ENCODE results near the gene AHSG.
A peak's percentile ranks its signal among the peaks of the same experiment; 100 is the strongest.
"Not testable (repeated sequence)": the region's sequence is repeated elsewhere in the genome, so short reads cannot be mapped to it uniquely, and the experiment has no call there.

The AHSG gene

GRCh38 chr3:186612721-186613636, at the start of gene AHSG:
Gene AHSG, plus strand, starts transcription at chr3:186613060. Its CDS starts 82 bp downstream, at chr3:186613142.
- no peak for DNase-seq

DNA sequence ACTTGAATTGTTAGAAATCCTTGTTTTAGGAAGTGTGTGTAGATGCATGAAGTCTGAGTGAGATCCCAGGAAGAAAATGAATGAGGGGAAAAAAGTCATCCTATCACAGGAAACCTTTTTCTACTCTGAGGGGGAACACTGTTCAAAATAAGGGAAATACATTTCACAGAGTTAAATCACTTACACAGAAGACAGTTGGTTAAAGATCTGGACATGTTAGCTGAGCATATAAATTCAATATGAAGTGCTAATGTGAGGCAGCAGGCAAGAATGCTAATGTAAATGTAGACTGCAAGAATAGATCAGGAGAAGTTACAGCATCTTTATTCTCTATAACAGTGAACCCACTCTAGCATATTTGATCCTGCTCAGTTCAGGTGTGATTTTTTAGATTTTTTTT, 48.3 kb upstream of the AHSG start:
- no peak for DNase-seq

DNA sequence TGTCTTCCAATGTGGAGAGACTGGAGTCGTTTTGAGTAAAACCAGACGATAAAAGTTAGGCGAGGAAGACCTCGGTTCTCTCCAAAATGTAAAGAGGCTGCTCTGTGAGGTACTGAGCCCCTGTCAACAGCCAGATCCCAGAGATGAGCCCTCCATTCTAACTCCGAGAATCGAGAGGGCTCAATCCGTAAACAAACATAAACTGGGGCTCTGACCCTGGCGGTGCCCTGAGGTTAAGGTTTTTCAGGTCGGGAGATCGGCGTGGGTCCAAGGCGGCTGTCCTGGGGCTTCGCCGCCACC, 46.1 kb upstream of the AHSG start:
- peak in 1 of 56 donors; percentile 30 for DNase-seq

DNA sequence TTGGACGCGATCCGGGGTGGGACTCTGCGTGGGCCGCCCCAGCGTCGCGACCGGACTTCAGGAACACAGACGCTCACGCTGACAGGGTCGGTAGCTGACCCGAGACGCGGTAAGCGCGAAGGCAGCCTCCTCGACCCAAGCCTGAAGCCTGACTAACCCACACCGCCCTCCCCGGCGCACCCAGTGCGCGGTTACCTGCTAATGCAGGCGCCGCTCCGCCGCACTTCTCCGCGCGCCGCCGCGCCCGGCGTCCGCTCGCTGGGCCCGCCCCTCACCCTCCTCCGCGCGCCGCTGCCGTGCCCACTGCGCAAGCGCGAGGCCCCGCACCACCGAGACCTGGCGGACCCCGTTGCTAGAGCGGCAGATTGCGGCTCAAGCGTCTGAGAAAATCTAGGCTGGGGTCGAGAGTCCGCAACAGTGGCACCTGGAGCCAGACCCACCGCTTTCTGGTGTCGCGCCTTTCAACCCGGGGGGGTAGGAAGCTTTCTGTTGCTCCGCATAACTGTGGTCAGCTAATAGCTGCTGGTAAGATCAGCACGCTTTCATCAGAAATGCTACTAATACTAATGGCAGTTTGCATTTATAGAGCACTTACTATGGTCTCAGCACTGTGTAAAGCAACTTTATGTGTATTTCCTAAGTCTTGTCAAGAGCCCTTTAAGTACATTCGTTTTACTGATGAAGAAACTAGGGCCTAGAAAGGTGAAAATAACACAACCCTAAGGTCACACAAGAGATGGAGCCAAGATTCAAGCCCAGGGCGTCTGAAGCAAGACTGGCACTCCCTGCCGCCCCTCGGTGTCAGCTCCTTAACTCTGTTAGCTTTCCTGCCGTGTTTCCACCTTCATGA, 45.6 kb upstream of the AHSG start, which contains the start of gene TBCCD1:
TBCCD1 (minus strand) TSS at position 268 of the 850 bp plus-strand sequence. CDS start 3,010 bp downstream, outside the sequence.
- DNase-seq: peak; percentile 26 to 95 (median 86)

DNA sequence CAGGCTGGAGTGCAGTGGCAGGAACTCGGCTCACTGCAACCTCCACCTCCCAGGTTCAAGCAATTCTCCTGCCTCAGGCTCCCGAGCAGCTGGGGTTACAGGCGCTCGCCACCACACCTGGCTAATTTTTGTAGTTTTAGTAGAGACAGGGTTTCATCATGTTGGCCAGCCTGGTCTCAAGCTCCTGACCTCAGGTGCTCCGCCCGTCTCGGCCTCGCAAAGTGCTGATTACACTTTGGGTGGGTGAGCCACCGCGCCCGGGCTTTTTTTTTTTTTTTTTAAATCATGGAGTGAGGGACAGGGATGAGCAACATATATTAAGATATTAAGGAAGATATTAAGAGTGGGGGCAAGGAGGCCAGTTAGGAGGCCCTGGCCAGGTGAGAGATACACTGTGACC, 43.5 kb upstream of the AHSG start:
- DNase-seq: not testable (repeated sequence)

DNA sequence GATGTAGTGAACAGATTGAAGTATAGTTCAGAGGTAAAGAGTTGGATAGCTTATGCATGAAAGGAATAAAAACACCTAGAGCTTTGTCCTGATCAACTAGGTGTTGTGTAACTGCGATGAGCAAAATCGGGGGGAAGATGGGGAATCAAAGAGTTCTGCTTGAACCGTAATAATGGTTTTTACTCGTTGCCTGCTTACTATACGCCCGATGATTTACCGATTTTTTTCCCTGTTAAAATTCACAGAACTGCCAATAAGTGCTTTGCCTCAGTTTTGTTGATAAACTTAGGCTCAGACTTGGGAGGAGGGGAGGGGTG, 43.1 kb upstream of the AHSG start:
- DNase-seq: no peak

GRCh38 chr3:186570096-186570940, 42.5 kb upstream of the AHSG start, which contains the start of gene DNAJB11:
Gene DNAJB11, plus strand, starts transcription at chr3:186570720. Its CDS starts 178 bp downstream, at chr3:186570898.
- peak; percentile 78 to 100 (median 99) for DNase-seq

DNA sequence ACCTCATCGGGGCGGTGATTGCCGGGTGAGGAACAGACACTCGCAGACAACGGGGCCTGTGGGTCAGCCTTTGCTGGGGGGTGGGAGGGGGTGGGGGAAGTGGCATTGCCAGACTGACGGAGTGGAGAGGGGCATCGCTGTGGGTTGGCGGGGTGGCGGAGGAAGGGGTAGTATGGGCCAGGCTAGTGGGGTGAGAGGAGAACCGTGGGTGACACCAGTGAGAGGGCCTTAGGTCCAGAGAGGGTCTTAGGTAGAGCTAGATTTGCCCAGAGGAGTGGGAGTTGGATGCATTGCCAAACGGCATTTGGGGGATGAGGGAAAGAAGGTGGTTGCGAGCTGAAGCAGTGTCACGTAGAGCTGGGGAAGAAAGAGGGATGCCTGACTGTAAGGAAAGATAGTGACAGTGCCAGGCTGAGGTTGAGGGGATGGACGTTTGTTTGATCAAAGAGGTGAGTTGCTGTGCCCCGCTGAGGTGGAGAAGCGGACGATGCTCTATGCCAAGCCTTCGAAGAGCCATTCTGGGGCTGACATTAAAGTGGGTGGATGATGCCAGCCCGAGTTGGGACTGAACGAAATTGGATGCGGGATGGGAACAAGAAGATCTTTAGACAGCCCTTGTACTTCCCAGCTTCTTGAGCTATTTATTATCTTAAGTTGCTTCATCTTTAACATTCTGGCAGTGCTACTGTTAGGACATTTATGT, 41.8 kb upstream of the AHSG start:
- peak in 2 of 56 donors; percentile 35 to 46 for DNase-seq

DNA sequence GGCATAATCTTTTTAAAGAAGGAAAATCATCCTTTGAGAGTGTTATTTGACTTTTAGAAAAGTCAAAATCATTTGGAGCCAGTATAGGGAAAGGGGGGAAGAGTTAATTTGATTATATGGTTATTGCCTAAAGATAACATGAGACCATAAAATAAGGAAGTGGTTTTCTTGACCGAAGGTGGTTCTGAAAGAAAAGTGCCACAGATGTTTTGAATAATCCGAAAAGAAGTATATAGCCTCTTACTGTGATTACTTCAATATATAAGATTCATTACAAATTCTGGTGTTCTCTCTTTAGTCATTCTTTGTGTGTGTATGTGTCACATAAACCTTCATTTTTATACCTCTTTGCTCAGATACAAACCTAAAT, 41.2 kb upstream of the AHSG start:
- no peak for DNase-seq

DNA sequence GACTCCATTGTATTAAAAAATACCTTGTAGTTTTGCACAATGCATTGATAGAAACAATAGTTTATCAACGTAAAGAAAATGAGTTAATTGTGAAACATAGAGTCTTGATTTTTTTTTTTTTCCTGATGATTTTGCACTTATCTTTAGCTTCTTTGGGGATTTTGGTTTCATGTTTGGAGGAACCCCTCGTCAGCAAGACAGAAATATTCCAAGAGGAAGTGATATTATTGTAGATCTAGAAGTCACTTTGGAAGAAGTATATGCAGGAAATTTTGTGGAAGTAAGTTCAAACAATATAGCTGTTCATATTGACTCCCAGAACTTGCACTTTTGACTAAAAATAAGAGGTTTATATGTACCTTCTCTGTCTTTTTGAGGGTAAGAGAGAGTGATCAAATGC, 35.3 kb upstream of the AHSG start:
- no peak for DNase-seq

DNA sequence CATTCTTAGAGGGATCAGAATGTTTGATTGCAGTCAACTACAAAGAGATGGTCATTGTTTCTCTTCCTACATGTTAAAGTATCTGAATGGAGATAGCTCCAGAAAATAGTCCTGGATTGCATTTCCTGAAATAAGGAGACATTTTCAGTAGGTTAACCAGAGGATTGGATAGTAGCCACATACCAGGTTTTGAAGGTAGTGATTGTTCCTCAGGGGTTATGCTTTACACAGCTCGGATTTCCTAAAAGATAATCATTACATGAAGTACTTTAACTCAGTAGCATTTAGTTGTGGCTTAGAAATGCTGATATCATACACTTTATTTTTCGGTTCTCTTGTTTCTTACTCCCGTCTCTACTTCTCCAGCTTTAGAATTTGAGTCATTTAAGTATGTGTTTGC, 32.1 kb upstream of the AHSG start:
- DNase-seq: no peak

GRCh38 chr3:186582541-186582940, 30.3 kb upstream of the AHSG start:
- DNase-seq: peak in 6 of 56 donors; percentile 1 to 33 (median 16)

GRCh38 chr3:186583831-186584230, 29.0 kb upstream of the AHSG start:
- DNase-seq: no peak

- not testable (repeated sequence) for DNase-seq
These were observed 26.6 kb upstream of the AHSG start for GRCh38 chr3:186586245-186586644.

DNA sequence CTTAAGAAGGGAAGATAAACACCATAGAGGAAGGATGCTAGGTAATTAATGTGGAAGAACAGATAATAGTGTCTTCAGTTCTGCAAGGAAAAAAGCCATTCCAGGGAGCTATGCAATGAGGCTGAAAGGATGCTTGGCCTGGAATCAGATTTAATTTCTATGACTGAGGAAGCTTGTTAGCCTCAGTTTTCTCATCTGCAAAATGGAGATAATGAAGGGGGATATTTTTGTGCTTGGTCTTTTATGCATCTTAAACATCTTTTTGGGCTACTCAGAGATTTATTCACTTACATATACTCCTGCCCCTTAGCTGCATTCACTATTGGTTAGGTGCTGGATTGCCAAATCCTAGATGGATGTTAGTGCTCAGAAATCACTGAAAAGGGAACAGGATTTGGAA, 25.7 kb upstream of the AHSG start:
- no peak for DNase-seq

DNA sequence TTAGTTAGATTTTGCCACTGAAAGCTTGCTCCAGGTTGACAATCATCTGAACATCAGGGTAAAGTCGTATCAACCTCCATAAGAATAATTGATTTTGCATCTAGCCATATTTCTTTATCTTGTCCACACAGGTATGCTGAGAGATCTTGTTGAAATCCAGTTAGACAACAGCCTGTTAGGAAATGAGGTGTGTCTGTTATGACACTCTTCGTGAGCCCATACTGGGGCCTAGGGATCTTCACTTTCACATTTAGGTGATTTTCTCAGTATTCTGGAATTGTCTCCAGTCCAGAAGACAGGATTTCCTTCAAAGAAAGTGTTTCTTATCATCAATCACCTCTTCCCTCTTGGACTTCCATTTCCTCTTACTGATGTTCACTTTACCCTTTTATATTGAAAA, 24.2 kb upstream of the AHSG start:
- no peak for DNase-seq

DNA sequence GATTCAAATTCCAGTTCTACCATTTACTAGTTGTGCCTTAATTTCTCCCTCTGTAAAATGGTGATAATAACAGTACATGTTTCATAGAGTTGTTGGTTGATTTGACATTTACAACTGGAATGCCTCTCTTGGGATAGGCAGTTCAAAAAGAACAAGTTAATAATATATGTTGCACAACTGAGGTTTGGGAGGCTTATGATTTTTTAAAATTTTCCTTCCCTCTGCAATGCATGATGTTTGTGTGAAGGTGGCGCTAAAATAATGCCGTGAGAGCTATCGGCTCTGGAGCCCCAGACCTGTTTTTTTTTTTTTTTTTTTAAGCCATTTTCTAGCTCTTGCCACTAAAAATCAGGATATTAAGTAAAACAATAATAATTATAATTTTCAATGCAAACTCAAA, 23.7 kb upstream of the AHSG start:
- DNase-seq: no peak

DNA sequence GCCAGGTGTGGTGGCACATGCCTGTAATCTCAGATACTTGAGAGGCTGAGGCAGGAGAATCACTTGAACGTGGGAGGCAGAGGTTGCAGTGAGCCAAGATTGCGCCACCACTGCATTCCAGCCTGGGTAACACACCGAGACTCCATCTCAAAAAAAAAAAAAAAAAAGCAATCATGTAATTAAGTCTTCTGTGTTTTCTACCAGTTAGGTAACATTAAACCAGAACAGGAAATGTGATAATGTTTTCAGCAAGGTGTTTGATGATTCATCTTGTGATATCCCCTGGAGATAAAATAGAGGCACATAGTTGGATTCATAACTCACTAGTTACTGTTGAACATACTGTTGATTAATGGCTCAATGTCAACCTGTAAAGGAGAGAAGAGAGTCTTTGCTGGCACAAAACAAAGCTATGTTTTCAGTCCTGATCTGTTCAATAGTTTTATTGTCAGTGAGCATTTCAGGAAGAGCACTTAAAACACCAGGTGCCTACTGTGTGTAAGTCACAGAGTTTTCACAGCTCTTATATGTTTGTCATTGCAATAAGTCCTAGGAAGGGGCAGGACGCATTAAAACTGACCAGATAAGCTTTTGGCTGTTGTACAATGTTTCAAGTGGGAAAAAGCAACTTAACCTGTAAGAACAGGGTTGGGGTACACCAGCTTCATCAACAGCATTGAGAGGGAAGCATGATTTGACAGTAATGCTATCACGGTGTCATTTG, 22.8 kb upstream of the AHSG start:
- no peak for DNase-seq

DNA sequence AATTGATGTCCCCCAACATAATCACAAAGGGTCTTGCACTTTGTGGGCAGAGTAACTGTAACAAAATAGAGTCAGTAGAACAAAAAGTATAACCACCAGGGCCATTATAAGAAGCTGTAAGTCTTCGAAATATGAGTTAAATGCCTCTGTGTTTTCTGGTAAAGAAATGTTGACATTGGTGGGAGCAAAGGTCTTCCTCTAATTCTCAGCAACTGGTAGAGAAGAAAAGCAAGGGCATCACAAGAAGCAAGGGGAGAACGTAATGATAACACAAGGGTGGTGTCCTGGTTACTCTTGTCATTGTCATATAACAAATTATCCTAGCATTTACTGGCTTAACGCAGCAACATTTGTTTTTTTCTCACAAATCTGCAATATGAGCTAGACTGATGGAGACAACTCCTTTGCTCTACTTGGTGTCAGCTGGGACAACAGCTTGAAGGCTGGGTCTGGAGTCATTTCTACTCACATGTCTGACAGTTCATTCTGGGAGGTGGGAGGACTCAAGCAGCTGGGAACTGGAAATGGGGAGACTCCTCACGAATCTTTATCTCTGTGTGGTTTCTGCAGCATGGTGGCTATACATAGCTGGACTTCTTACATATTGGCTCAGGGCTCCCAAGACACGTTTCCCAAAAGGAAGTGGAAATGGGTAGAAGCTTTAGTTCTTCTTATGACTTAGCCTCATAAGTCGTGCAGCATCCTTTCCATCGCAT, 22.1 kb upstream of the AHSG start:
- no peak for DNase-seq

Measured in nucleus accumbens (tissue), 56 donors.